PC-3 (cell line): ENCODE measurements around the gene PIGO.

Experiments
- CTCF ChIP-seq: fragments of 300-600 bp; sonication (generic); conservative IDR thresholded peaks from 2 replicates; pipeline ENCODE4 v1.5.1; 2017; ENCODE audit warnings: antibody characterized with exemption, low read depth, mild to moderate bottlenecking, low read length
- EZH2 ChIP-seq: fragments of 300-600 bp; sonication (generic); IDR thresholded peaks from one replicate; pipeline ENCODE4 v1.6.1; 2017; ENCODE audit warnings: antibody characterized with exemption, mild to moderate bottlenecking, low read length; ENCODE audit not compliant: unreplicated experiment

GRCh38 chr9:35054871-35055644 lies 41.3 kb downstream of the PIGO start:
- TF ChIP-seq EZH2 (no peak), CTCF (no peak)
